GM20431 (cell line): ENCODE data around the gene CCL4.
"Not testable (repeated sequence)": the region's sequence is repeated elsewhere in the genome, so short reads cannot be mapped to it uniquely, and the experiment has no call there.

Source experiments
- in situ Hi-C: fragments of 300-500 bp; cut with MseI, MboI; formaldehyde crosslinking; loops from one replicate; pipeline ENCODE4 v1.15.0; 2020; ENCODE audit warnings: low sequenced_read_pairs; ENCODE audit not compliant: unreplicated experiment

CCL4 gene

GRCh38 chr17:36087471-36087870 lies 16.2 kb upstream of the CCL4 start:
- in situ Hi-C loops, result not testable (repeated sequence)

DNA sequence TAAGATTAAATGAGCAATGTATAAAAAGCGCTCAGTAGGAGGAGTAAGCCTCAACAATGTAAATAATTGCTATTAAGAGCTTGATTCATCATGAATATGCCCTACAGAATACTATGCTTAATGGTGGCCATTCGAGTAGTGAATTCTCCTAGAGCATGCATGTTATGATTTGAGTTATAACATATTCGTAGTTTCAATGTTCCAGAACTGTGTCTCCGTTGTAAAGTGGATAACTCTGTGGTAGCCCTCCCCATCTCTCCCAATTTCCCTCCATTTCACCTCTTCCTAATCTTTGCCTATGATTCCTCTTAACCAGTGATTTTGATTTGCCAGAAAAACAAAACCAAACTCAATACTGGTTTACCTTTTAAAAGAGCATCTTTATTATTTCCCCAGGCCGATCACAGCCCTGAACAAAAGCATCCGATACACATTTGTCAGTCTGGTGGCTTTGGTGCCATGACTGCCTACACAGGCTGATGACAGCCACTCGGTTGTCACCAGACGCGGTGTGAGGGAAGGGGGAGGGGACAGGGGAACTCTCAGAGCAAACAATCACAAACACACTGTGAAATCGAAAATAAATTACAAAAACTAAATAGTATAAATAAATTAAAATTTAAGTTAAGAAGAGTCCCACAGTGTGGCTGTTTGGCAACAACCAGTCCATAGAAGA lies 15.6 kb upstream of the CCL4 start:
- in situ Hi-C loops, result not testable (repeated sequence)

DNA sequence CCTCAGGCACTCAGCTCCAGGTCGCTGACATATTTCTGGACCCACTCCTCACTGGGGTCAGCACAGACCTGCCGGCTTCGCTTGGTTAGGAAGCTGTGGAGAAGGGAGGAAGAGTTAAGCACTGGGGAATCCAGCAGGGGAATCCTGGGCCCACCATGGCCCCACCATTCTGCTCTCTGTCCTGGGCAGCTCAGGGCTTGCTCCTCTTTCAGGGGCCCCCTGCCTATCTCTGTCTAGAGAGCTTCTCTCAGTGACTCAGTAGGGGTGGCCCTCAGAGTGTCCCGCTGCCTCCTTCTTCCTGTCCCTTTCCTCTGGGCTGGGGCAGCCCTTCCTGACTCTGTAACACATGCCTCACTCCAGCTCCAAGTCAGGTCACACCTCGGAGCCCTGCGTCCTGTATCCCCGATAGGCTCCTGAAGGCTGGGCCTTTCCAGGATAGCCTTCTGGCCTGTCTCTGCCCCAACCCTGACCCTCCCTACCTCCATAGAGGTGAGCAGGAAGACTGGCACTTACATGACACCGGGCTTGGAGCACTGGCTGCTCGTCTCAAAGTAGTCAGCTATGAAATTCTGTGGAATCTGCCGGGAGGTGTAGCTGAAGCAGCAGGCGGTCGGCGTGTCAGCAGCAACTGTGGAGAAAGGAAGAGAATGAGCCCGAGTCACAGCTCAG lies 14.8 kb upstream of the CCL4 start:
- in situ Hi-C loops, result no loop called here

DNA sequence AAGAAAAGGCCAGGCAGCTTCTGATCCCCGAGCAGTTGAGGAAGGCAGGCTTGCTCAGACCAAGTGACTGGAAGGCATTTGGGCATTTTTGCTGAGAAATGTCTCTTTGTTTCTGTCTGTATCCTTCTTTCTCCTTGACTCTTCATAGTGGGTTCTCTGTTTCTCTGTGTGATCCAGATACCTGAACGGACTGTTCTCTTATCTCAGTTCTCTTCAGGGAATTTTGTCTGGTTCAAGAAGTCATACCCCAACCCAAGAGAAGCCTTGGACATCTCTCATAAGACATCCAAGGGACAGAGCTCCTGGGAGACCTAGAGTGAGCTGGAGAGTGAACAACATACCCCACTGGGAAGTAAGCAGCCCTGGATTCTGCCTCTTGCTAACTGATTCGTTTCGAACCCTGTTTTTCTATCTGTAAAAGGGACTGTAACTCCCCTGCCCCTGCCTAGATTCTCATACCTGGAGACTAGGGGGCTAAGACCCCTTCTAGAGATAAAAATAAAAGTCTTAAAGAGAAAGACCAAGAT lies 14.2 kb upstream of the CCL4 start:
- in situ Hi-C loops, result no loop called here

DNA sequence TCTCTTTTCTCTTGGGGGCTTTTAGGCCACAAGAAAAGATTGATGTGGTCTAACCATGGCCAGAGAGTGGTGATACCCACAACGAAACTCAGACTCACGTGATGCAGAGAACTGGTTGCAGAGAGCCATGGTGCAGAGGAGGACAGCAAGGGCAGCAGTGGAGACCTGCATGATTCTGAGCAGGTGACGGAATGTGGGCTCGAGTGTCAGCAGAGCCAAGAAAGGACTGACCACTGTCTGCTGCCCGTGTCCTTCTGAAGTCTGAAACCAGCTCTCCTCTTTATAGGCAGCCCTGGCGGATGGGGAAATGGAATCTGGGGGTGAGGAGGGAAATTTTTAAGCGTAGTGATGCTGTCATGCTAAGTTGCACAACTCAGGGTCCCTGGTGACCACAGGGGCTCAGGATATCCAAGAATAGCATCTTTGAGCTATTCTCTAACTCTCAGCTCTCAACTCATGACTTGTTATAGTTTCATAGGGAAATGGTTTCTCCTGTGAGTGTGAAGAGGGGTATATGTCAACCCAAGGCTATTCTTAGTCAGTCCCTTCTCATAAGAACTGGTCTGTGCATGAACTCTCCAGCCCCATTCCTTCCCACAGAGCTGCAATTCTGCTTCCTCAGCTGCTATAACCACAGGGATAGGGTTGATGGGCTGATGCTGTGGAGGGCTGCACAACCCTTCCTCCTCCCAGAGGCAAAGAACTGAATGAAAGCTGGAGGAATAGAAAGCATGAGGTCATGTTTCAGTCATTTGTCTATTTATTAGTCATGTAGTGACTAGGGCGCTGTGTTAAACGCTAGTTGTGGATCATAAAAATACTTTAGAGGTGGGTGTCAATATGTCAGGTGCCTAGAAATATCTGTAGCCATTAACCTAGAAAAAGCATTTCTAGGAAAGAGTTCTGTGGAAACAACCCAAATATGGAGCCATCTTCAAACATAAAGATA lies 13.5 kb upstream of the CCL4 start, which contains the start of gene CCL3:
TSS of gene CCL3 (minus strand) at position 256 of the 949 bp plus-strand sequence. CDS start at position 171, 85 bp downstream.
- in situ Hi-C loops, result no loop called here

- in situ Hi-C loops, result no loop called here
Measured at GRCh38 chr17:36092230-36092629, 11.4 kb upstream of the CCL4 start.

DNA sequence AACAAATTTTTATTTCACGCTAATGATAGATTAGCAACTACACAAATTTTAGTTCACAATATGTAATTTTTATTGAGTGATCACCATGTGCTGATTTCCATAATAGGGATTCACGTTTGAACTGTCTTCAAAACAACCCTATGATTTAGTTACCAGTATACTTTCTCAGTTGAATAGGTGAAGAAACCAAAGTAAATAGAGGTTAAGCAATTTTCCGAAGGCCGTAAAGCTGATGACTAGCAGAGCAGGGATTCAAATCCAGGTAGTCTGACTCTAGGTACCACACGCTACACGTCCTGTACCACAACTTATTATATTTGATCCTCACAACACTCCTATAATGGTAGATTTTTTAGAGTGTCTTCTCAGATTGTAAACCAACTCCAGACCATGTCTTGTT lies 10.9 kb upstream of the CCL4 start:
- in situ Hi-C loops, result not testable (repeated sequence)

DNA sequence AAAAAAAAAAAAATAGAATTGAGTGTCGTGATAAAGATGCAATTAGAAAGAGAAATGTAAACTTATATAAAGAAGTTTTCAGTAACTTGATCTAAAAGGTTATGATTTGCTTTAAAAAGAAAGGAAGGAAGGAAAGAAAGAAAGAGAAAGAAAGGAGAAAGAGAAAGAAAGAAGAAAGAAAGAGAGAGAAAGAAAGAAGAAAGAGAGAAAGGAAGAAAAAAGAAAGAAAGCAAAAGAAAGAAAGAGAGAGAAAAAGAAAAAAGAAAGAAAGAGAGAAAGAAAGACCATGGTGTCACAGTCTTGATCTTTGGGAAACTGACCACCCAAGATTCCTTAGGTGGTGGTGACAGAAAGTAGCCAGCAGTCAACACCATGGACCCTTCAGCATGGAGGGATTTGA lies 9.4 kb upstream of the CCL4 start:
- in situ Hi-C loops, result no loop called here

- in situ Hi-C loops, result no loop called here
Measured at GRCh38 chr17:36094746-36095145, 8.9 kb upstream of the CCL4 start.

- in situ Hi-C loops, result no loop called here
Measured at GRCh38 chr17:36095992-36096391, 7.6 kb upstream of the CCL4 start.

DNA sequence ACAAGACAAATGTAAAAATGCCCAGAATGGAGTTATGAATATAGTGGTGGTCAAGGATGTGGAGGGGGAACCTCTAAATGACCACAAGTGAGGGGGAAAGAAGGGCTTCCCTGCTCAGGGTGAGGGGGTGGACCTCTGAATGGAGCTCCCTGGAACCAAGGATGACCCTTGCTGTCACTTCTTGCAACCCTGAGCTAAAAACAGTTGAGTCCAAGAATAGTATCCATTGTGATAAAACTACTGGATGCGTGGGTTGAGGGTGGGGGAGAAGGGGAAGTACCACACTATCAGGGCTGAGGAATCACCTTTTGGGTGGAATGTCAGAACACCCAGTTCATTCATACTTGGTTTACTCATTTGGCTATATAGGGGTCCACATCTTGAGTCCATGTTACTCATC lies 4.6 kb upstream of the CCL4 start:
- in situ Hi-C loops, result not testable (repeated sequence)

DNA sequence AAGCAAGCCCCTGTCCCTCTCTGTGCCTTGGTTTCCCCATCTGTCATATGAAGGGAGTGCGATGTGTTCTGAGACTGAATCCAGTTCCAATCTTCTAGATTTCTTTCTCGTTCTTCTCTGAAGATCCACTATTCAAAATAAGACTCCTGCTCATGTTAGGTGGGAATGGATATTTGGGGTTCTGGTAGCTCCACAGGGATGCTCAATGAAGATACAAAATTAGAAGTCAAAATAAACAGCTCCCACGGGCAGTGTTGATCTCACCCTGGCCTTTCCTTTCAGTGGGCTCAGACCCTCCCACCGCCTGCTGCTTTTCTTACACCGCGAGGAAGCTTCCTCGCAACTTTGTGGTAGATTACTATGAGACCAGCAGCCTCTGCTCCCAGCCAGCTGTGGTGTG lies 619 bp downstream of the CCL4 start:
- in situ Hi-C loops, result not testable (repeated sequence)

- in situ Hi-C loops, result no loop called here
Measured at GRCh38 chr17:36104701-36105181, 1.1 kb downstream of the CCL4 start.

DNA sequence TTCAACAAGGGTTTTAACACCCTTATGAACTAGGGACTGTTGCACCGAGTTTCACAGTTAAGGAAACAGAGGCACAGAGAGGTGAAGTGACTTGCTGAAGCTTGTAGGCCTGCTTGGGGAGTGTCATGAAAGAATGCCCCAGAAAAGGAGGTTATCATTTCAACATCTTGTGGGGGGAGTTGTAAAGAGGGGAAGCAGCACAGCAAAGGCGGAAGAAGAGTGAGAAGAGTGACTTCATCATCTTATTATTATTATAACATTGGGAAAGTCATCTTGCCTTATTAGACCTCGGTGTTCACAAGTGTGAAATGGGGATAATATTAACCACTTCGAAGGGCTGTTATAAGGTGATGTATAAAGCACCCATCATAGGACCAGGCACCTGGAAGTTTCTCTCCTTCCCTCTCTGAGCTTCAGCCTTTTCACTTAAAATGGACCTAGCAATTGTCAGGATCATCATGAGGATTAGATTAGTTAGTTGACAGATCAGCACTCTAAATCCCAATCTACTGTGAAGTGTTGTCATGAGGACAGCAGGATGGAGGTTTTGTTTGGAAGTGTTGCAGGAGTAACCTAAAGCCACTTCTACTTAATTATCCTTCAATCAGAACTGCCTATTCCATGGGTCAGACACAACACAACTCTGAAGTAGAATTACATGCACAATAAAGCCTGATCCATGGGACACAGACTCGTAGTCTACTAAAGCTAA lies 2.3 kb downstream of the CCL4 start:
- in situ Hi-C loops, result no loop called here

GRCh38 chr17:36106493-36106835 lies 2.8 kb downstream of the CCL4 start:
- in situ Hi-C loops, result no loop called here

GRCh38 chr17:36107660-36108059 lies 4.0 kb downstream of the CCL4 start:
- in situ Hi-C loops, result no loop called here

- in situ Hi-C loops, result not testable (repeated sequence)
Measured at GRCh38 chr17:36108265-36108664, 4.6 kb downstream of the CCL4 start.

- in situ Hi-C loops, result no loop called here
Measured at GRCh38 chr17:36111068-36111490, 7.5 kb downstream of the CCL4 start.

GRCh38 chr17:36112572-36112971 lies 8.9 kb downstream of the CCL4 start:
- in situ Hi-C loops, result no loop called here

- in situ Hi-C loops, result not testable (repeated sequence)
Measured at GRCh38 chr17:36113131-36113530, 9.5 kb downstream of the CCL4 start.
